Prostate gland (tissue), 2 donors: Measurements from ENCODE around the gene ZNF768. TPM values are rescaled to one million over a fixed set of nuclear protein-coding genes. Genes with fewer than 3 reads are reported as not detected.

ENCODE experiments used
- DNase-seq: peaks from one replicate; pipeline ENCODE4 v3.0.0-alpha.2; 2019; ENCODE audit warnings: low spot score
- H3K27ac ChIP-seq, 2 donors: fragments of 200-600 bp; sonication (generic); 2 replicates each; pipeline ENCODE4 v1.5.1; 2017 to 2019
- H3K27me3 ChIP-seq: fragments of 200-600 bp; sonication (generic); replicated peaks from 2 replicates; pipeline ENCODE4 v1.5.1; 2019; ENCODE audit not compliant: insufficient read depth
- H3K36me3 ChIP-seq, 2 donors: fragments of 200-600 bp; sonication (generic); 1 replicate in 1 of 2; 2 replicates in 1 of 2; pipeline versions ENCODE4 v1.5.1 to v1.8.1; 2017 to 2019
- H3K4me1 ChIP-seq: fragments of 200-600 bp; sonication (generic); replicated peaks from 2 replicates; pipeline ENCODE4 v1.5.1; 2019
- H3K4me3 ChIP-seq, 2 donors: fragments of 200-600 bp; sonication (generic); 2 replicates each; pipeline ENCODE4 v1.5.1; 2017 to 2019
- H3K9me3 ChIP-seq: fragments of 200-600 bp; sonication (generic); 2 replicates; pipeline ENCODE4 v1.5.1; 2017
- CTCF ChIP-seq, 4 experiments: fragments of 200-600 bp in 2 of 4; fragments of 450-650 bp in 2 of 4; sonication (generic) in 2 of 4; IDR thresholded peaks; 1 replicate in 3 of 4; 2 replicates in 1 of 4; pipeline ENCODE4 v1.5.1; 2016 to 2019; ENCODE audit warnings: antibody characterized with exemption in 4 of 4, mild to moderate bottlenecking in 2 of 4, moderate library complexity in 2 of 4
- POLR2A ChIP-seq: fragments of 450-650 bp; IDR thresholded peaks from one replicate; pipeline ENCODE4 v1.6.1; 2016; ENCODE audit warnings: antibody characterized with exemption, mild to moderate bottlenecking
- POLR2AphosphoS5 ChIP-seq: sonication (generic); formaldehyde crosslinking; IDR thresholded peaks from one replicate; pipeline ENCODE4 v1.6.1; 2017; ENCODE audit warnings: antibody characterized with exemption
- WGBS: methylation state at CpG from one replicate; pipeline ENCODE4 v1.1.5; 2018; 5-methylcytosine and 5-hydroxymethylcytosine counted together
- intact Hi-C: fragments of 100-400 bp; cut with DNase I; formaldehyde crosslinking; loops from one replicate; pipeline ENCODE4 v1.14.2; 2022
- total RNA-seq, 2 donors: library from RNA; depleted of rRNA; stranded (reverse); fragments of >200 nt; gene quantifications; one replicate each; pipeline ENCODE4 v1.1.0, GENCODE V29; 2016

ZNF768 gene
- total RNA-seq, 2 donors from 2014 or later: 46.5 to 61.1 TPM

DNA sequence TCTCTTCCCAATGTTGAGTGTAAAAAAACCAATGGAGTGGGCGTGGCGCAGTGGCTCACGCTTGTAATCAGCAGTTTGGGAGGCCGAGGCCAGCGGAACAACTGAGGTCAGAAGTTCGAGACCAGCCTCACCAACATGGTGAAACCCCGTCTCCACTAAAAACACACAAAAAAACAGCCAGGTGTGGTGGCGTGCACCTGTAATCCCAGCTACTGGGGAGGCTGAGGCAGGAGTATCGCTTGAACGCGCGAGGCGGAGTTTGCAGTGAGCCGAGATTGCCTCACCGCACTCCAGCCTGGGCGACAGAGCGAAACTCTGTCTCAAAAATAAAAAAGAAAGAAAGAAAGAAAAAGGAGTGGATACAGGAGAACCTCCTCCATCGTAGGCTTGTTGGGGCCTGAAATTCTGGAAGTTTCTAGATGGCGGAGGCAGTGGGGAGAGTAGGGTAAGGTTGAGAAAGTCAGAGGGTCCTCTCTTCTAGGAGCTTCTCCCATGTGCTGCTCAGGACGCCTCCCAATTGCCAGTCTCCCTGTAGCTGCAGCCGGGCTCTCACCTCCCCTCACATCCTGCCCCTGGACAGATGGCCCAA, 32.5 kb upstream of the ZNF768 start:
- Histone ChIP-seq H3K4me1 (no peaks in the 10 kb centered on the region), H3K4me3 (peak overlapping the region; percentile 80 to 81), H3K9me3 (no peaks in the 10 kb centered on the region), H3K36me3 (peaks cover 0 to 9% of the 10 kb centered on the region in 2 donors), H3K27me3 (no peaks in the 10 kb centered on the region), H3K27ac (peak overlapping the region; percentile 93)
- intact Hi-C loops: loop anchor here (2.0 kb wide), 1 partner anchor 24 kb away; the partner anchor contains the start of gene ZNF747
- TF ChIP-seq CTCF (IDR thresholded peaks at IDR 0.05) (no peak), POLR2AphosphoS5 (no peak)
- 90% methylated on average over 21 of the region's 21 CpGs for WGBS
- no peak for DNase-seq

- peak within 1 kb of the TSS; percentile 80 to 81 for H3K4me3 ChIP-seq
- peaks cover 0 to 9% of the 10 kb centered on the region in 2 donors for H3K36me3 ChIP-seq
- intact Hi-C loops: loop anchor here (2.0 kb wide), 1 partner anchor 23 kb away; the partner anchor contains the start of gene ZNF747
- WGBS: under 1% methylated on average over 74 of the region's 74 CpGs
- TF ChIP-seq CTCF (IDR thresholded peaks at IDR 0.05) (peak in 1 of 4 experiments; percentile 25), POLR2AphosphoS5 (peak; percentile 97), POLR2A (peak; percentile 51)
- no peaks in the 10 kb centered on the region for H3K27me3 ChIP-seq
- peak; percentile 99 for DNase-seq
- peak within 1 kb of the TSS; percentile 93 for H3K27ac ChIP-seq
- no peaks in the 10 kb centered on the region for H3K4me1 ChIP-seq
- no peaks in the 10 kb centered on the region for H3K9me3 ChIP-seq
Observed at GRCh38 chr16:30557957-30558788, 31.8 kb upstream of the ZNF768 start, which contains the start of gene ZNF764. Gene ZNF764, minus strand, starts transcription at chr16:30558374. Its CDS starts 192 bp downstream, at chr16:30558182.

DNA sequence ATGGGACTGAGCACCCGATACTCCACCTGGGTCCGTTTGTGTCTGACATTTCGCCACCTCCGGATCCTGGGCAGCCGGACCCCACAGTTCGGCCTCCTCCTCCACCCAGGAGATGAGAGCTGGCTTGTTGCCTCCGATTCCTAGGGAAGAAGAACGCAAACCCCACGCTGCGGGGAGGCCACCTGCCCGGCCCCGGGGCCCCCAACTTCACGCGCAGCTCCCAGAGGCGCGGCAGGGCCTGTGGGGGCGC, 31.3 kb upstream of the ZNF768 start:
- Histone ChIP-seq H3K4me1 (no peaks in the 10 kb centered on the region), H3K27ac (peak overlapping the region; percentile 93), H3K27me3 (no peaks in the 10 kb centered on the region), H3K9me3 (no peaks in the 10 kb centered on the region), H3K4me3 (peak overlapping the region; percentile 80 to 81), H3K36me3 (peaks cover 0 to 9% of the 10 kb centered on the region in 2 donors)
- TF ChIP-seq CTCF (IDR thresholded peaks at IDR 0.05) (peak in 1 of 4 experiments; percentile 14), POLR2AphosphoS5 (no peak)
- no peak for DNase-seq
- 0% methylated on average over 17 of the region's 17 CpGs for WGBS
- intact Hi-C loops: no loop called here

GRCh38 chr16:30556125-30556473, 29.7 kb upstream of the ZNF768 start:
- Histone ChIP-seq H3K9me3 (no peaks in the 10 kb centered on the region), H3K36me3 (peaks cover 0 to 9% of the 10 kb centered on the region in 2 donors), H3K4me1 (no peaks in the 10 kb centered on the region), H3K27me3 (no peaks in the 10 kb centered on the region), H3K4me3 (no peak overlapping the region), H3K27ac (no peak overlapping the region)
- 40% methylated on average over 10 of the region's 10 CpGs for WGBS
- TF ChIP-seq POLR2A (no peak), POLR2AphosphoS5 (no peak), CTCF (IDR thresholded peaks at IDR 0.05) (no peak)
- no peak for DNase-seq
- intact Hi-C loops: no loop called here
